Raji (cell line): ENCODE measurements around the gene KDM4B.

ENCODE experiments used
- POLR2A ChIP-seq: IDR thresholded peaks from 2 replicates; pipeline ENCODE4 v1.6.1; 2011; ENCODE audit warnings: low read depth, low read length, control low read depth; ENCODE audit not compliant: insufficient read depth

KDM4B gene

DNA sequence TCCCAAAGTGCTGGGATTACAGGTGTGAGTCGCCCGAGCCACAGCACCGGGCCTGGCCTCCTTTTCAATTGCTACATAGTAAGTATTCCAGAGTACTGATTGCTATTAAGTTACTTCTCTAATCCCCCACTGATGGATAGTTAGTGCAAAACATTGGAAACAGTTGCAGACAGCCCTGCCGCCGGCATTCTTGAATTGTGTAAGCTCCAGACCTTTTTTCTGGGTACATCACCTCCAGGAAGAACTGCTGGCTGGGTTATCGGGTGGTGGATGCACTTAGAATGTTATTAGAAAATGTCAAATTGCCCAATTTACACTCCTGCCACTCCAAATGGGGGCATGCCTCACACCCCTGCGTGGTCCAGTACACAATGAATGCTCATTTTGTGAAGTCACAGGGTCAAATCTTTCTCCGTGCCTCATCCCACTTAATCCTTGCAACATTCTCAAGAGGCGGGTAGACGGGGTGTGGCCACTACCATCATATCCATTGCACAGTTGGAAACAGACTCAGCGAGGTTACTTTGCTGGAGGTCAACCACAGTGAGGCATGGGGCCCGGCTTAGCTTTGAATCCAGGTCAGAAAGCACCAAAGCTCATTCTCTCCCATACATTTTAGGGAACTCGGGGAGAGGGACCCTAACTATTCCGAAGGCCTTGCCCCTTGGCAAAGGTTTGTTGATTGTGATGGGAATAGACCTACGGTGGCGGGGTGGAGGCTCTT lies 1.0 kb upstream of the KDM4B start:
- TF ChIP-seq POLR2A: no peak

DNA sequence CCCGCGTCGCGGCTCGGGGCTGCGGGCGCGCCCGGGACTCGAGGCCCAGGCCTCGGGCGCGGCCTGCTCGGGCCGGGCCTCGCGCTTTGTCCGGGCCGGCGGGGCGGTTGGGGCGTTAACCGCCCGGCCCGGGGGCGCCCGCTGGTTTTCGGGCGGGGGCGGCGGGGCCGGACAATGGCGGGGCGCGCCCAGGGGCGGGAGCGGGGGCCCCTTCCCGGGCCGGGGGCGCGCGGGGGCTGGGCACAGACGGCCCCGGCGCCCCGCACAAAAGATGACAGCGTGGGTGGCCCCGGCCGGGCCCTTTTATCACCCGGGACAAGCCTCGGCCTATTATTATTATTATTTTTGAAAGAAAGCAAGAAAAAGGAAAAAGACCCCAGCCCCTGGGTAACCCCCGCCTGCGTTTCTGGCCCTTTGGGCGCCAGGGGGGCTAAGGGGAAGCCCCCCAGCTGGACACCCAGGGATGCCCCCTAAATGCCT lies 419 bp downstream of the KDM4B start:
- TF ChIP-seq POLR2A: no peak

- TF ChIP-seq POLR2A: no peak
Measured at GRCh38 chr19:4969772-4970531, 1.0 kb downstream of the KDM4B start.

DNA sequence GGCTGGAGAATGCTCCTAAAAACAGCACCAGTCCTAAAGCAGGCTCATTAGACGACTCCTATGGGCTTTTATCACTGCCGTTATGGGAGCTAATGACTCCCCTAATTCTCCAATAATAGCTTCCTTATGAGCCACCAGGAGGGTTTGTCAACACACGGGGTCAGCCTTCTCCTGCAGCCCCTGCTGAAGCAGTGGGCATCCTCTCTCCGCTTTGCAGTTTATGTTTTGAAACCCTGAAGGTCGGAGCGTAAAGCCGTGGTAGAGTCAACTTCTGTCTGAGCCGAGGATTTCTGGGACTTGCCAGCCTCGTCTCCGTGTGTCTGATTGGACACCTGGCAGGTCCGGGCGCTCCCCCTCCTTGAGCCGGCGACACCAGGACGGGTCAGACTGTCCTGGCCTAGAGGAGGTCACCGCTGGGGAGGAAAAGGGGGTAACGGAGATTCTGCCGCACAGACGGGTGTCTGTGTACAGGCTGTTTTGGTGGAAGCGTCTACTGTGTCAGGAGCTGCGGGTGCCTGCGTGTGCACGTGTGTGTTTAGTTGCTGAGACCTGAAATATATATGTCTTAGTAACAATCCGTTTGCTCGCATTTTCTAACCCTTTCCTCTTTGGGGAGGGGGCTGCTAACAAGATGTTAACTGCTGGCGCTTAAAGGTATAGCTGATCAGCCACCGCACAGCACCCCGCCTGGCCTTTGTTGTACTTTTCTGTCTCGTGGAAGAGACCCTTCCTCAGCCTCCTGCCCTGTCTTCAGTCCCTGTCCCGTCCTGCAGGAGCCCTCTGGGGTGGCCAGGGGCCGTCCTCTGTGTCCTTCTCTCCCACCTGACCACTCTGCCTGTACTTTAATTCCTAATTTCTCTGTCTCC lies 1.9 kb downstream of the KDM4B start:
- no peak for TF ChIP-seq POLR2A

GRCh38 chr19:4971424-4971793 lies 2.5 kb downstream of the KDM4B start:
- no peak for TF ChIP-seq POLR2A

DNA sequence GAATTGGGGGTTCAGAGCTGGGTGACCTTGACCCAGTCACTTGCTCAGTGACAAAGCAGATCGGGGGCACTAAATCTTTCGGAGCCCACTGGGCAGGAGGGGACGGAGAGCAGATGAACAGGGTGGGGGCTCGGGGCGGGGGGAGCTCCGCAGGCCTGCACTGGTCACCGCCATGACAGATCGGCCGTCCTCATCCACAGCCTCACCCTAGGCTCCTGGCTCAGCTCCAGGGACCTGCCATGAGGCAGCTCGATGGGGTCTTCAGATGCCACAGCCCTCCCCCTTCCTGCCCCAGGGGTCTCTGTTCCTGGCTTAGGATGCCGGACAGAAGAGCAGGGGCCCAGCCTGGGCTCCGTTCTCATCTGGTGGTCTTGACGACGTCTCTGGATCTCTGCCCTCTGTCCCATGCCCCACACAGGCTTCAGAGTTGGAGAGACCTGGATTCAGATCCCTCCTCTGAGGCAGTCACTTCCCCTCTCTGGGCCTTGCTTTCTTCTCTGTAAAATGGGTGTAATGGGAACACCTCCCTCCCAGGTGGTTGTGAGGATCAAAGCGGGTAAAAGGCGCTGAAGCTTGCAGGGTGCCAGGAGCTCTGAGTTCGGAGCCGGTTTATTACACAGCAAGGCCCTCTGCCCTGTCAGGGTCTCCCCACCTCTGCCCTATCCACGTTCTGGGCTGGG lies 3.0 kb downstream of the KDM4B start:
- no peak for TF ChIP-seq POLR2A

DNA sequence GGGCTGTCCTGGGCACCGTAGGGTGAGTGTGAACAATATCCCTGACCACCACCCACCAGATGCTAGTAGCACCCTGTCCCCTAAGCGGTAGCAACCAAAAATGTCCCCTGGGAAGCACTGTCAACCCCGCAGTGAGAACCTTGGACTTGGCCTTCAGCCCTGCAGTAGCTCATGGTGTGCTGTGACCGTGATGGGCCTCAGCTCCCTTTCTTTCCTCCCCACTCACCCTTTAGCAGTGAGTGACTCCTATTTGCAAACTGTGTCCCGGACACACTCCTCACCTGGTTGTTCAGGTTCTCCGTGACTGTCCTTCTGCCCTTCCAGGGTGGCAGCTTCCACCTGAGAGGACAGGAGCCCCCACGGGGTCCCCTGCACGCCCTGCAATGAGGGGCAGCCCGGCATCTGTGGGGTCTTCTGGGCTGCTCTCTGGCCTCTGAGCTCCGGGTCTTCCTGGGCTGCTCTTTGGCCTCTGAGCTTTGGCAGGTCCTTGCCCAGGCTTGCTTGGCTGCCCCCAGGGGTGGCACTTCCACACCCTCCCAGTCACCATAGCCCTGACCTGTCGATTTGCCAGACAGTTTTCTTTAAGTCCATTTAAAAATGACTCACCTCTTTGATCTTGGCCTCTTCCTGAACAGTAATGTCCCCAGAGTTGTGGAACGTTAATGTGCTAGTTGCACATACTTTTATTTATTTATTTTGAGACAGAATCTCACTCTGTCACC lies 3.8 kb downstream of the KDM4B start:
- no peak for TF ChIP-seq POLR2A

DNA sequence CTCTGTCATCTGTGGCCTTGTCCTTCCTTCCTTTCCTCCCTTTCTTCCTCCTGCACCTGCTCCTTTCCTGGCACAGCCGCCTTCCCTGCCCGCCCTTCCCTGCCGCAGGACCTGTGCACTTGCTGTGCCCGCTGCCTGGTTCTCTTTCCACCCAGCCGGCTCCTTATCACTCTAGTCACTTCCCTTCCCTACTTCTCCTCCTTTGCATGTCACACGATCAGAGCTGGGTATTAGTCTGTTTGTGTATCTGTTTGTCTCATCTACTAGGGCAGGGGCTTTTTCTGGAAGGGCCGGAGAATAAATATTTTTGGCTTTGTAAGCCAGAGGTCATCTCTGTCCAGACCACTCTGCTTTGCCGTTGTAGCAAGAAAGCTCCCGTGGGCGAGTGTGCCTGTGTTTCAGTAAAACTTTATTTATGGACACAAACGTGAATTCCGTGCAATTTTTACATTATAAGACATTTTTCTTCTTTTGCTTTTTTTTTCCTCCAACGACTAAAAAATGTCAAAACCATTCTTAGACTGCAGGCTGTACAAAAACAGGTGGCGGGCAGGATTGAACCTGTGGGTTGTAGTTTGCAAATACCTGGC lies 6.1 kb downstream of the KDM4B start:
- no peak for TF ChIP-seq POLR2A

- TF ChIP-seq POLR2A: no peak
Measured at GRCh38 chr19:4976401-4977298, 7.7 kb downstream of the KDM4B start.

- TF ChIP-seq POLR2A: no peak
Measured at GRCh38 chr19:4977299-4978174, 8.6 kb downstream of the KDM4B start.

GRCh38 chr19:4979211-4979807 lies 10.4 kb downstream of the KDM4B start:
- no peak for TF ChIP-seq POLR2A

DNA sequence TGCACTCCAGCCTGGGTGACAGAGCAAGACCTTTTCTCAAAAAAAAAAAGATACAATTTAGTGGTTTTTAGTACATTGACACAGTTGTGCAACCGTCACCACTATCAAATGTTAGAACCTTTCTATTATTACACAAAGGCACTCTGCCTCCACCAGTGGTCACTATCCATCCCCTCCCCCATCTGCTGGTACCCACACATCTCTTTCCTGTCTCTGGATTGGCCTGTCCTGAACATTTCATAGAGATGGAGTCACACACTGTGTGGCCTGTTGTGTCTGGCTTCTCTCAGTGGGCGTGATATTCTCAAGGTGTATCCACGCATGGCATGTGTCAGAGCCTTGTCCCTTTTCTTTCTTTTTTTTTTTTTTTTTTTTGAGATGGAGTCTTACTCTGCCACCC lies 11.2 kb downstream of the KDM4B start:
- TF ChIP-seq POLR2A: no peak
